EH (cell line): ENCODE data around the gene MX1.

ENCODE experiments used
- DNase-seq: peaks from one replicate; pipeline ENCODE4 v3.0.0-alpha.2; 2015; ENCODE audit warnings: low read depth

The MX1 gene, protein sequence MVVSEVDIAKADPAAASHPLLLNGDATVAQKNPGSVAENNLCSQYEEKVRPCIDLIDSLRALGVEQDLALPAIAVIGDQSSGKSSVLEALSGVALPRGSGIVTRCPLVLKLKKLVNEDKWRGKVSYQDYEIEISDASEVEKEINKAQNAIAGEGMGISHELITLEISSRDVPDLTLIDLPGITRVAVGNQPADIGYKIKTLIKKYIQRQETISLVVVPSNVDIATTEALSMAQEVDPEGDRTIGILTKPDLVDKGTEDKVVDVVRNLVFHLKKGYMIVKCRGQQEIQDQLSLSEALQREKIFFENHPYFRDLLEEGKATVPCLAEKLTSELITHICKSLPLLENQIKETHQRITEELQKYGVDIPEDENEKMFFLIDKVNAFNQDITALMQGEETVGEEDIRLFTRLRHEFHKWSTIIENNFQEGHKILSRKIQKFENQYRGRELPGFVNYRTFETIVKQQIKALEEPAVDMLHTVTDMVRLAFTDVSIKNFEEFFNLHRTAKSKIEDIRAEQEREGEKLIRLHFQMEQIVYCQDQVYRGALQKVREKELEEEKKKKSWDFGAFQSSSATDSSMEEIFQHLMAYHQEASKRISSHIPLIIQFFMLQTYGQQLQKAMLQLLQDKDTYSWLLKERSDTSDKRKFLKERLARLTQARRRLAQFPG

DNA sequence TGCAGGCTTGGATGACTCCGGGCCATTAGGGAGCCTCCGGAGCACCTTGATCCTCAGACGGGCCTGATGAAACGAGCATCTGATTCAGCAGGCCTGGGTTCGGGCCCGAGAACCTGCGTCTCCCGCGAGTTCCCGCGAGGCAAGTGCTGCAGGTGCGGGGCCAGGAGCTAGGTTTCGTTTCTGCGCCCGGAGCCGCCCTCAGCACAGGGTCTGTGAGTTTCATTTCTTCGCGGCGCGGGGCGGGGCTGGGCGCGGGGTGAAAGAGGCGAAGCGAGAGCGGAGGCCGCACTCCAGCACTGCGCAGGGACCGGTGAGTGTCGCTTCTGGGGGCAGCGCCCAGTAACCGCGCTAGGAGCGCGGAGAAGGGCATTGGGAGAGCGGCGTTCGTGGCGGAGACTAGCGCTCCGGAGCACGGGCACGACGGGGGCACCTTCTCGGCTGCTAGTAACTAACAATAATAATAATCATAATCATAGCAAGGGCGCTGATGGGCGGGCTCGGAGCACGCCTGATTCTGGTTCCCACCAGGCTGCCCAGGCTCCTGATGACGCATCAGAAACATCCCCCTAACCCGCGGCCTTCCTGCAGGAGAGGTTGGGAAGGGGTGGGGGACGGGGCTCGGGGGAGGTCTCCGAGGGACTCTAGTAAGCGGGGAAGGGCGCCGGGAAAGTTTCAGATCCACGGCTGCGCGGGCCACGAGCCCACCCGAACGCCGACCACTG, at the start of gene MX1:
TSS of gene MX1 (plus strand) at position 286 of the 722 bp plus-strand sequence. CDS start 5,832 bp downstream, outside the sequence.
- DNase-seq = peak; percentile 41

DNA sequence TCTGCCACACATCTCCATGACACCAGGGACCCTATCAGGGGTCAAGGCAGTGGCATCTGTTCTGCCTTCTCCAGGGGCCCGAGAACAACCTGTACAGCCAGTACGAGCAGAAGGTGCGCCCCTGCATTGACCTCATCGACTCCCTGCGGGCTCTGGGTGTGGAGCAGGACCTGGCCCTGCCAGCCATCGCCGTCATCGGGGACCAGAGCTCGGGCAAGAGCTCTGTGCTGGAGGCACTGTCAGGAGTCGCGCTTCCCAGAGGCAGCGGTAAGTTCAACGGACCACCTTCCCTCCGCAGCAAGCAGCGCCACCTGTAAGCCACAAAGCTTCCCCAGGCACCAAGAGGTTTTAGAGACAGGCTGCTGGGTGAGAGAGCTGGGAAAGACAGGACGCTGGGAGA, 48.3 kb upstream of the MX1 start:
- no peak for DNase-seq

DNA sequence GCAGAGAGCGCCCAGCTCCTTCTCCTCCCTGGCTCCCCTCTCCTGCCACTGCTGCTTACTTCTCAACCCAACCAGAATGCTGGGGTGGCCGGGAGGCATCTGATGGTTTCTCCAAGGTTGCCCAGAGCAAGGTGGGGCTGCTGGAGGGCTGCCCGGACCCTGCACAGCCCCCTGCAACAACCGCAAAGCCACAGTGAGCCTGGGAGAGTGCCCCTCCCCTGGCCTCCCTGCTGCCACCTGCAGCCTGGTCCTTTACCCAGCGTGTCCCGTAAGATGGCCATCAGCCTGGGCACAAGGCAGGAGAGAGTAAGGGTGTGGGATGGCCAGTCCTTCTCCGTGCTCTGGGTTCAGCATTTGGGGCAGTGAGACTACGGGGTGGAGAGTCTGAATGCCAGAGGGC, 47.2 kb upstream of the MX1 start:
- DNase-seq = no peak

DNA sequence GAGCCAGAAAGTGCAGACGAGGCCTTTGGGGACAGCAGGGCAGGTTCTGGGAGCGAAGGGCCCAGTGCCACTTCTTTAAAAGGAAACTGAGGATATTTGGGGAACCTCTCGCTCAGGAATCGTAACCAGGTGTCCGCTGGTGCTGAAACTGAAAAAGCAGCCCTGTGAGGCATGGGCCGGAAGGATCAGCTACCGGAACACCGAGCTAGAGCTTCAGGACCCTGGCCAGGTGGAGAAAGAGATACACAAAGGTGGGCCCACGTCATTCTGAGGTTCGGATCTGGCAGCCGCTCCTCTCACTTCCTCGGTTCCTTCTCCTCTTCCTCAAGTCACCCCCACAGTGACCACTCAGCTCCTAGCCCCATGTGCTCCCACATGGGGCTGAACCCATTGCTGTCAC, 46.1 kb upstream of the MX1 start:
- DNase-seq = no peak

DNA sequence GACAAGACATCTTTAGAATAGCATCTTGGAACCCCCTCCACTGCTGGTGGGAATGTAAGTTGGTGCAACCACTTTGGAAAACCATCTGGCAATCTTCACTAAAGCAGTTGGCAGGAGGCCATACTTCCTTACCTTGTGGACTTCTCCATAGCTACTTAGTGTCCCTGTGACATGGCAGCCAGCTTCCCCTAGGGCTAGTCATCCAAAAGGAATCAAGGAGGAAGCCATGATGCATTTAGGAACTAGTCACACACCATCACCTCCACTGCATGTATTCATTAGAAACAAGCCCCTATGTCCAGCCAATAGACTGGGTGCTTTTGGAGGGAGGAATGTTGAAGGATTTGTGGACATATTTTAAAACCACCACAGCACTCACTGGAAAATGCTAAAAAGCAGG, 44.3 kb upstream of the MX1 start:
- DNase-seq = peak; percentile 10

DNA sequence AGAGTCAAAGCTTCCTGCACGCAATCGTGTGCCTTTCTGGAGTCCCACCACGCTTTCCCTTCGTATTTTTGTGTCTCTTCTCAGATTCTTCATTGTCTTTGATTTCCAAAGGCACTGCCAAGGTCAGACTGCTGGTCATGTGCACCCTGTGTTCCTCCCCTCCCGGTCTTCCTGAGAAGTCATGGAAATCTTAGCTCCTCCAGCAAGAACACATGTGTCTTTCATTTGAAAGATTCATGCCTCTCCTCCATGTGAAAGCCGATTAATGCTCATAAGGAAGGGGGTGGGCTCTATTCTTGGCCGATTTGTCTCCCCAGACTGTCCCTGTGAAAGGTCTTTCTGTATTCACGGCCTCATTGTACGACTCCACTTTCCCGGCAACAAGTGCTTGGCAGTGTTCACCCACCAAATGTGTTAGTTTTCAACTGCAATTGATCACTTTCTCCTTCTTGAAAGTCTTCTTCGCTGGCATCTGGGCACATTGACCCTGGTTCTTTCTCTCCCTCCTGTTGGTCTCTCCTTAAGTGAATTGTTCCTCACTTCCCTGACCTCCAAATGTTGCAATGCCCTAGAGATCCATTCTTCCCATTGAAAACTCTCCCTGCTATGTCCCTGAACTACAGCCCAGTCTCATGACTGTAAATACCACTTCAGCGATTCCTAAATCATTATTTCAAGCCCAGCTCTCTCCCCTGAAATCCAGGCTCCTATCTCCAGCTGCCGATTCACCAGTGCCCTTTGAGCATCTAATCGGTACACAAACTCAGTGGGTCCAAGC, 38.8 kb upstream of the MX1 start:
- DNase-seq = no peak

DNA sequence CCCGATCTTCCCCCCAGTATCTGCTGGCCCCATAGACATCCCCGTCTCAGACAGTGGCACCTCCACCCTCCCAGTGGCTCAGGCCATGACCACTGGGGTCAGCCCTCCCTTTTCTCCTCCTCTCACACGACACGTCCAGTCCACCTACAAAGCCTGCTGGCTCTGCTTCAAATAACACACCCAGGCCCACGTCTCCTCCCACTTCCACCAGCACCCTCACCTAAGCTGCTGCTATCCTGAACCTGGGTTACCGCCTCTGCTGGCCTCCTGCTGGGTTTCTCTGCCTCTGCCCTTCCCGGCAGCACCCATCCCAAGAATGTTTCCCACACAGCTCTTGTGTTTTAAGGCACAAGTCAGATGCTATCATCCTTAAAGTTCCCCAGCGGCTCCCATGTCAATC, 38.2 kb upstream of the MX1 start:
- DNase-seq = no peak

DNA sequence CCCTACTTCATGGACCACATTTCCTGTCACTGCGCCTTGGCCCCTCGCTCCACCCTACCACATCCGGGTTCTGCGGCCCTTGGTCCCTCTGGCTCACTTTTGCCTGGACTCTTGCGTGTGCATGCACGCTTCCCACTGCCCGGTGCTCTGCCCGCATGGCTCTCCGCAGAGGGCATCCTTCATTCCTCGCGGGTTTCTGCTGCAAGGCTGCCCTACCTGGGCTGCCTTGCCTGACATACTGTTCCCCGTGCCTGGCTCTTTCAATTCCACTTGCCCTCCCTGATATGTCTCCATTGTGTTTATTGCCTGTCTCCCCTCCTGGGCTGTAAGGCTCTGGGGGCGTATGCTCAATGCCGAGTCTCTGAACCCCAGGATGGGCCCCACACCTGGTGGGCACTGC, 37.8 kb upstream of the MX1 start:
- no peak for DNase-seq

DNA sequence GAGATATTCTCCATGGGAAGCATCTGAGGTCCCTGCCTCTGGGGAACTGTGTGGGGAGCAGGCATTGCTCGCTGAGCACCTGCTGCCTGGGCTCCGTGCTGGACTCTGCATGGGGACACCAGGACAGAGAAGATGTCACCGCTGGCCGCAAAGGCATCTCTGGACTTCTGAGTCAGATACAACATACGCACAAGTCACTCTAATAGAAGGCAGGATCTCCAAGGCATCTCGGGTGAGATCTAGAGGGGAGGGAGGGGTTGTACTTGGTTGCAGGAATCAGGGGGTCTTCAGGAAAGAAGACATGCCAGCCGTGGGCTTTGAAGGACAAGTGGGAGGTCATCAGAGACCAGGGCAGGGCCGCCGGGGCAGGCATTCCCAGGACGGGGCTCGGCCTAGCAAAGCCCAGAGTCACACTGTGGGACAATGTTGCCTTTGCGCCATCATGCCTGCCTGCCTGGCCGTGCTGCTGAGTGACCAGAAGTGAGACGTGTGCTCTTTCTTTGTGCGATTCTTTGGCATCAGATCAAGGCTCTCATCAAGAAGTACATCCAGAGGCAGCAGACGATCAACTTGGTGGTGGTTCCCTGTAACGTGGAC, 35.9 kb upstream of the MX1 start:
- no peak for DNase-seq

DNA sequence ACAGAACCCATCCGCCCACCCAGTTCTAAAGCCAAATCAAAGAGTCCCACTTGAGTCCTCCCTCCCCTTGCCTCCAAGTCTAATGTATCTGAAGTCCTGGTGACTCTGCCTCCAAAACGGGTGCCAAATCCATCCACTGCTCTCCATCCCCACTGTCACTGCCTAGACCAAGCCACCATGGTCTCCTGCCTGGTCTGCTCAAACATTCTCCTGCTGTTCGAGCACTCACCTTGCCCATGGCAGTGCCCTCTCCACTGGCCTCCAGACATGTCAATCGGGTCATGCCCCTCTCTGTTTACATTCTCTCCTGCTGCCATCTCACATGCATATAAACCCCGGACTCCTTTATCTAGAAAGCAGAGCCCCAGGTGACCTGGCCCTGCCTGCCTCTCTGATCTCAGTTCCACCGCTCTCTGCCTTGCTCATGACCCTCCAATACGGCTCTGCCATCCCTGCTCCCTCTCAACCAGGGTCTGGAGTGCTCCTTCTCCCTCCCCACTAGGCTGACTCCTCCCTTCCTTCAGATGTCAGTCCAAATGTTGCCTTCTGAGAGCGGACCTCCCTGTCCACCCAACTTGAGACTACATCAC, 32.1 kb upstream of the MX1 start:
- DNase-seq = no peak

DNA sequence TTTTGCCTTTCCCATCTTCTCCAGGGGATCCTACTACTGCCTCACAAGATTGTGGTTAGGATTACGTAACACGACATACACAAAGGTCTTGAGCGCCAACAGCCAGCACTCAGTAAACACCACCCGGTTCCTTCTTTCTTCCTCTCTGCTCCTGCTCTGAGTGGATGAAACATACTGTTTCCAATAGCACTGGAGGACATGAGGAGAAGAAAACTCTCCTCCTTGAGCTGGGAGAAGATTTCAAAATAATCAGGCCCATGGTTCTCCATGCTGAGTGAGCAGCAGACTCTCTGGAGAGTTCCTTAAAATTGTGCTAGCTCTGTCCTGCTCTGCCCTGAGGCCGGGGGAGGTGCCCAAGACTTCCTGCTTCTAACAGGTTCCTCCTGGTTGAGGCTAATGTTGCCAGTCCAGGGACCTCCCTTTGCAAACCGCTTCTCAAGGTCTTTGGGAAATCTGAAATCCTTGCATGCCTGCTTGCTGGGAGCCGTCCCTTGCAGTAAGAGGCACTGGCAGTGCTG, 29.4 kb upstream of the MX1 start:
- peak; percentile 5 for DNase-seq

DNA sequence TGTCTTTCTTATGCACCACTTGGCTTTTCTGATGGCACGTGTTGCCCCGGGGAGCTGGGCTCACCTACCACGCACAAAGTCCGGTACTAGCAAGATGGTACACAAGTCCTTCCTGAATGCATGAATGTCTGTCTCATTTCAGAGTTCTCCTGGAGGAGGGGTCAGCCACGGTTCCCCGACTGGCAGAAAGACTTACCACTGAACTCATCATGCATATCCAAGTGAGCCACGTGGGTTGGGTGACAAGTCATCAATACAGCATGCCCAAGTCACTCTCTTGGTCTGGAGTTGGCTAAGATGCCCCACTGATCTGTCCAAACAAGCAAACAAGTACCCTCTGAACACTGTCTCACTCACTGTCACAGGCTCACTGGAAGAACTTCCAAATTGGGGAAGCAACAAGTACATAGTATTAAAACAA, 28.6 kb upstream of the MX1 start:
- no peak for DNase-seq

DNA sequence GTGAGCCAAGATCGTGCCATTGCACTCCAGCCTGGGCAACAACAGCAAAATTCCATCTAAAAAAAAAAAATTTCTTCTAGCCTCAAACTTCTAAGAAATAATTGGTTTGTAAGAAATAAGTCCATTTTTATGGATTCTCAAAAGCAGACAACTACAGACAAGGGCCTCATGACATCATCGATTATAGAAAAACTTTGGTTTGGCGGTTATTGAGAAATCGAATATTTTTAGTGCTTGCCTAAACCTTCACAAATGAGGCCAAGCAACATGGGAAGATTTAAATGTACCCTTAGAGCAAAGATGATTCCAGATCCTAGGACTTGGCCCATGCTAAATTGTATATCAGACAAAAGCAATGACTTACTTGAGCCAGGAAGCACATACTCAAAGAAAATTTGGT, 27.8 kb upstream of the MX1 start:
- DNase-seq = no peak

DNA sequence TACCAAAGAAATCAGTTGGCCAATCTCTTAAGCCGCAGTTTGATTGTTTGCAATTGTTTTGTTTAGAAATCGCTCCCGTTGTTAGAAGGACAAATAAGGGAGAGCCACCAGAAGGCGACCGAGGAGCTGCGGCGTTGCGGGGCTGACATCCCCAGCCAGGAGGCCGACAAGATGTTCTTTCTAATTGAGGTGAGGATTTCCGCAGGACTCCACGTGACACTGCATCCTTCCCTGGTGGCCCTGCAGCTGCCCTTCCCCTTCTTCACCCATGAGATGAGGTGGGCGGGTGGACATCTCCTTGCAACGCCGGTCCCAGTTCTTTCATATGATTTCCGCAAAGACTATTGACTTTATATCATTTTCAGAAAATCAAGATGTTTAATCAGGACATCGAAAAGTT, 27.2 kb upstream of the MX1 start:
- DNase-seq = no peak

DNA sequence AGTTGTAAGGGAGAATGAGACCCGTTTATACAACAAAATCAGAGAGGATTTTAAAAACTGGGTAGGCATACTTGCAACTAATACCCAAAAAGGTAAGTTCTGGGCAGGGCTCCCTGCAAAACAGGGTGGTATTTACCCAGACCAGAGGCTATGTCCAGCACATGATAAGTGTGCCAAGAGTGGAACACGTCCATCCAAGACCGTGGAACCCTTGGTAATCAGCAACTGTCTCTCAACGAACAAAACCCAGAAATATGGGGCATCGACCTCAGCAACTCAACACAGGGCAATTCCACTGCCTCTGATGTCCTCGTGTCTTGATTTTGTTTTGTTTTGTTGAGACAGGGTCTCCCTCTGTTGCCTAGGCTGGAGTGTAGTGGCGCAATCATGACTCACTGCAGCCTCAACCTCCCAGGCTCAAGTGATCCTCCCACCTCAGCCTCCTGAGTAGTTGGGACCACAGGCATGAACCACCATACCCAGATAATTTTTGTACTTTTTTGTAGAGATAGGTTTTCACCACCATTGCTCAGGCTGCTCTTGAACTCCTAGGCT, 26.7 kb upstream of the MX1 start:
- no peak for DNase-seq

DNA sequence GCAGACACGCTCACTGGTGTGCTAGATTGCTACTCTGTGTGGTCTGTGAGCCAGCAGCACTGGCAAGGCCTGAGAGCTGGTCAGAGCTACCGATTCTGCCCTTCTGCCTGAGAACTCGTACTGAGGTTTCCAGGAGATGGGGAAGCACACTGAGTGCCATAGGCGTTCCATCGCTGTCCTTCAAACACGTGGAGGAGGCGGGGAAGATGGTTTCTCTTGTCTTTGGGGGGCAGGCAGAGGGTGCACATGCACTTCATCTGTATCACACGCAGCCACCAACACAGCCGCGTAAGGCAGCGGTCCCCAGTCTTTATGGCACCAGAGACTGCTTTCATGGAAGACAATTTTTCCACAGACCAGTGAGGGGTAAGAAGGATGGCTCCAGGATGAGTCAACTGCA, 23.8 kb upstream of the MX1 start:
- DNase-seq = no peak

DNA sequence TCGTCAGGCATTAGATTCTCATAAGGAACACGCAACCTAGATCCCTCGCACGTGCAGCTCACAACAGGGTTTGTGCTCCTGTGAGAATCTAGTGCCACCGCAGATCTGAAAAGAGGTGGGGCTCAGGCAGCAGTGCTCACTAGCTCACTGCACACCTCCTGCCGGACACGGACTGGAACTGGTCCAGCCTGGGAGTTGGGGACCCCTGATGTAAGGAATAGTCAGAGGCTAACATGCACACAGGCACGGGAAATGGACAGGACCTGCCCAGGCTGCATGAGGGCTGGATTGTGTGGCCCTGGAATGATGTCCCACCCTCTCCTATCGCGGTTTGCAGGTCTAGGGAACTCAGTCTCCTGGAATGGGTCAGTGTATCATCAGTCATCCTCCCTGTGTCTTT, 23.2 kb upstream of the MX1 start:
- no peak for DNase-seq

DNA sequence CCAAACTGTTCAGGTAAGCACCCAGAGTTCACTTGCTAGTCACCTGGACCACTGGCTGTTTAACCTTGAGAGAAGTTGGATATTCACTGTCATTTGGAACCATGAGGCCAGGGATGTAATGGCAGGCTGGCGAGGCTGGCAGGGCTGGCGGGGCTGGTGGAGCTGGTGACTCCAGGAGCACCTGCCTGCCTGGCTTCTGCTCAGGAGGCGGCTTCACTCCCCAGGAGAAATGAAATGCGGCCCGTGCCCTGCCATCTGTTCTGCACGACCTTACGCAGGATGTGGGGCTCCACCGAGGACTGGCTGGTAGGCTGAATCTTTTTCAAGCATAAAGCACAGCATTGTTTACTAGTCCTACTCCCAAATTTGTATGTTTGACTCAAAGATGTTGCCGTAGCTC, 22.7 kb upstream of the MX1 start:
- DNase-seq = no peak

DNA sequence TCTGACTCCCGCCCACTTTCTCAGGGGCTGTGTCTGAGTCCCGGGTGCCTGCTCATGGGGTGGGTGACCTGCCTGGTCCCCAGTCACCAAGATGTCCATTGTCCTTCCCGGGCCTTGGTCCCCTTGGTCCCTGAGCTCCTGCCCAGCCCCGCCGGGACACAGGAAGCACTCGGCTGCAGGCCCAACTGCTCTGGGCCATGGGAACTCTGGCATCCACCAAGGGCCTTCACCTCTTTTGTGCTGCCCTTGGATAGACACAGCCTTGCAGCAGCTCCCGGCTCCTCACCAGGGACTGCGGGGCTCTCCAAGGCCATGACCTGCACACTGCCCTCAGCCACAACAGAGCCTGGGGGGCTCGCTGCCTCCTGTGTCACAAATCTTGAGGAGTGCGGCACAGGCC, 22.1 kb upstream of the MX1 start:
- DNase-seq = no peak

DNA sequence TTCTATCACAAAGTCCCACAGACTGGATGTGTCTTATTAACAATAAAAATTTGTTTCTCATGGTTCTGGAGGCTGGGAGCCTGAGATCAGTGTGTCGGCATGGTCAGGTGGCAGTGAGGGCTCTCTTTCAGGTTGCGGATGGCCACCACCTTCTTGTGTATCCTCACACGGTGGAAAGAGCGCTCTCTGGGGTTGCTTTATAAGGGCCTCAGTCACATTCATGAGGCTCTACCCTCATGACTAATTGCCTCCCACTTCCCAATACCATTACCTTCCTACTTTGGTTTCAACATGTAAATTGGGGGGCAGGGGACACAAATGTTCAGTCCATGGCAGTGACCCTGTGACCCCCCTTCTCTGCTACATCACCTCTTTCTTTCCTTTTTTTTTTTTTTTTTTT, 20.7 kb upstream of the MX1 start:
- no peak for DNase-seq

DNA sequence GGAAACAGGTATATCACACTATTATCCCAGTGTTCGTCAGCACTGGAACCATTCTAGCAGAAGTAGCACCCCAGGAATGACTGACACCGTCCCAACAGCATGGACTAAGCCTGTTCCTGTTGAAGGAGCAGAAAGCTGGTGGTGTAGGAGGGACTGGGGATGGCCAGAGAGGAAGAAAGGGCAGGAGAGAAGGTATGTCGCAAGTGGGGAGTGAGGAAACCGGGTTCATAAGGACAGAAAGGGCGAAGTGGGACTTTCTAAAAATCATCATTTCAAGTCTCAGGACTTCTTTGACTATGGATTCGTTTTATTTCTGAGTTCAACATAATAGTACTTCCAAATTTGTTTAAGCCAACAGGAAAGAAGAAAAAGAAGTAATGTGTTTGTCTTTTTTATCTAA, 19.7 kb upstream of the MX1 start:
- DNase-seq = no peak
